HCT116 (cell line): ENCODE data around the gene FAT2. TPM values are rescaled to one million over a fixed set of nuclear protein-coding genes. Genes with fewer than 3 reads are reported as not detected.

ENCODE experiments used
- ATAC-seq: fragments of 200-7000 bp; cut with Tn5 transposase; 2 replicates; pipeline ENCODE4 v1.9.1; 2020; ENCODE audit warnings: mild to moderate bottlenecking, moderate library complexity
- BruUV-seq: library from RNA; stranded (reverse); fragments of 400-500 nt; replicated peaks from 2 replicates; lab custom pipeline; 2021; lab: Mats Ljungman, UMichigan
- CTCF ChIA-PET: fragments of 300-600 bp; sonication (Branson Sonifier 250); formaldehyde crosslinking; loops from one replicate; lab custom pipeline; 2021; ENCODE audit warnings: antibody characterized with exemption; lab: Charles Lee
- POLR2A ChIA-PET: fragments of 300-600, 350-600 bp; sonication (Branson Sonifier 250); formaldehyde crosslinking; loops from one replicate; lab custom pipeline; 2021; ENCODE audit warnings: antibody characterized with exemption; lab: Charles Lee
- RAD21 ChIA-PET, 2 experiments: fragments of 300-600 bp; sonication (Branson Sonifier 250); formaldehyde crosslinking; loops; one replicate each; lab custom pipeline; 2023; ENCODE audit warnings: low total read pairs in 2 of 2; ENCODE audit not compliant: uncharacterized antibody in 2 of 2, unreplicated experiment in 2 of 2, low non-redundant PET in 1 of 2; lab: Charles Lee
- DNase-seq: peaks from one replicate; pipeline ENCODE4 v3.0.0-alpha.2; 2010; ENCODE audit warnings: low read depth, low spot score
- H2AFZ ChIP-seq: fragments of 200-600 bp; shearing (Covaris generic), sonication (generic); 2 replicates; pipeline ENCODE4 v1.6.1; 2017; ENCODE audit warnings: low read depth, mixed run types, mixed read lengths, antibody characterized with exemption, low read length; ENCODE audit not compliant: poor library complexity, severe bottlenecking
- H3K27ac ChIP-seq: 2 replicates; pipeline ENCODE4 v1.5.1; 2012; ENCODE audit warnings: low read depth, low read length
- H3K27me3 ChIP-seq: fragments of 200-600 bp; sonication (generic); 2 replicates; pipeline ENCODE4 v1.6.1; 2016; ENCODE audit warnings: mixed run types, low read length, mixed read lengths; ENCODE audit not compliant: insufficient read depth
- H3K36me3 ChIP-seq, 2 experiments: fragments of 200-500 bp in 1 of 2; fragments of 200-600 bp in 1 of 2; sonication (Bioruptor generic) in 1 of 2; sonication (generic) in 1 of 2; 2 replicates each; pipeline versions ENCODE4 v1.5.1 to v1.6.1; 2014 to 2016; ENCODE audit warnings: low read length in 2 of 2, inconsistent platforms in 1 of 2, mixed read lengths in 1 of 2, mixed run types in 1 of 2; ENCODE audit not compliant: insufficient read depth in 2 of 2, control insufficient read depth in 1 of 2
- H3K4me1 ChIP-seq, 2 experiments: fragments of 200-600 bp in 1 of 2; sonication (generic) in 1 of 2; 2 replicates each; pipeline versions ENCODE4 v1.5.1 to v1.6.1; 2012 to 2017; ENCODE audit warnings: low read length in 2 of 2, inconsistent platforms in 1 of 2, mild to moderate bottlenecking in 1 of 2, mixed read lengths in 1 of 2, mixed run types in 1 of 2, moderate library complexity in 1 of 2; ENCODE audit not compliant: insufficient read depth in 2 of 2, control insufficient read depth in 1 of 2
- H3K4me2 ChIP-seq: fragments of 200-600 bp; sonication (generic); 2 replicates; pipeline ENCODE4 v1.6.1; 2017; ENCODE audit warnings: mixed run types, low read length, mixed read lengths
- H3K4me3 ChIP-seq, 2 experiments: fragments of 200-600 bp in 1 of 2; sonication (generic) in 1 of 2; replicated peaks in 1 of 2; 2 replicates each; pipeline ENCODE4 v1.5.1; 2011 to 2016; ENCODE audit warnings: low read length in 2 of 2, control low read depth in 1 of 2, low read depth in 1 of 2, mild to moderate bottlenecking in 1 of 2, mixed read lengths in 1 of 2, mixed run types in 1 of 2
- H3K79me2 ChIP-seq: fragments of 200-600 bp; sonication (generic); 2 replicates; pipeline ENCODE4 v1.6.1; 2017; ENCODE audit warnings: mild to moderate bottlenecking, mixed run types, low read length, moderate library complexity, mixed read lengths; ENCODE audit not compliant: insufficient read depth
- H3K9ac ChIP-seq: fragments of 200-600 bp; sonication (generic); 2 replicates; pipeline ENCODE4 v1.6.1; 2016; ENCODE audit warnings: low read length, mixed read lengths
- H3K9me2 ChIP-seq: fragments of 200-600 bp; sonication (generic), shearing (Covaris generic); 2 replicates; pipeline ENCODE4 v1.6.1; 2017; ENCODE audit warnings: mixed run types, mild to moderate bottlenecking, moderate library complexity; ENCODE audit not compliant: insufficient read depth
- H3K9me3 ChIP-seq, 2 experiments: fragments of 200-500 bp in 1 of 2; fragments of 200-600 bp in 1 of 2; sonication (Bioruptor generic) in 1 of 2; sonication (generic) in 1 of 2; 2 replicates each; pipeline ENCODE4 v1.6.1; 2014 to 2017; ENCODE audit warnings: low read length in 2 of 2, mixed read lengths in 2 of 2, inconsistent platforms in 1 of 2, low read depth in 1 of 2, mild to moderate bottlenecking in 1 of 2, mixed run types in 1 of 2, moderate library complexity in 1 of 2; ENCODE audit not compliant: control insufficient read depth in 1 of 2, insufficient read depth in 1 of 2
- H4K20me1 ChIP-seq: fragments of 200-600 bp; sonication (generic), shearing (Covaris generic); 2 replicates; pipeline ENCODE4 v1.6.1; 2017; ENCODE audit warnings: mixed run types, mild to moderate bottlenecking, moderate library complexity; ENCODE audit not compliant: insufficient read depth
- CBX3 ChIP-seq: IDR thresholded peaks from 2 replicates; pipeline ENCODE4 v1.6.1; 2012; ENCODE audit warnings: low read depth
- CEBPB ChIP-seq: IDR thresholded peaks from 2 replicates; pipeline ENCODE4 v1.6.1; 2012; ENCODE audit warnings: low read depth
- EGR1 ChIP-seq: IDR thresholded peaks from 2 replicates; pipeline ENCODE4 v1.6.1; 2012; ENCODE audit warnings: low read depth
- ELF1 ChIP-seq: IDR thresholded peaks from 2 replicates; pipeline ENCODE4 v1.6.1; 2012; ENCODE audit warnings: low read depth, borderline replicate concordance
- EZH2 ChIP-seq: fragments of 200-600 bp; sonication (generic); IDR thresholded peaks from 2 replicates; pipeline ENCODE4 v1.6.1; 2017; ENCODE audit warnings: antibody characterized with exemption, mixed run types
- EZH2phosphoT487 ChIP-seq: fragments of 200-600 bp; IDR thresholded peaks from 2 replicates; pipeline ENCODE4 v1.6.1; 2018; ENCODE audit warnings: antibody characterized with exemption, borderline replicate concordance
- JUND ChIP-seq: IDR thresholded peaks from 2 replicates; pipeline ENCODE4 v1.6.1; 2012
- POLR2AphosphoS5 ChIP-seq: IDR thresholded peaks from 2 replicates; pipeline ENCODE4 v1.6.1; 2011; ENCODE audit warnings: mild to moderate bottlenecking, low read depth, low read length, moderate library complexity
- RAD21 ChIP-seq: IDR thresholded peaks from 2 replicates; pipeline ENCODE4 v1.6.1; 2012; ENCODE audit warnings: low read depth, mild to moderate bottlenecking
- SIN3A ChIP-seq: IDR thresholded peaks from 2 replicates; pipeline ENCODE4 v1.6.1; 2012; ENCODE audit warnings: low read depth
- SRF ChIP-seq: IDR thresholded peaks from 2 replicates; pipeline ENCODE4 v1.6.1; 2012; ENCODE audit warnings: low read depth
- YY1 ChIP-seq: IDR thresholded peaks from 2 replicates; pipeline ENCODE4 v1.6.1; 2011; ENCODE audit warnings: low read length, low read depth, moderate library complexity, mild to moderate bottlenecking; ENCODE audit not compliant: insufficient replicate concordance; ENCODE audit errors: extremely low read depth
- ZFX ChIP-seq: fragments of 450-650 bp; IDR thresholded peaks from 2 replicates; pipeline ENCODE4 v1.6.1; 2017
- intact Hi-C: fragments of 100-400 bp; cut with micrococcal nuclease; formaldehyde crosslinking; loops from 2 replicates; pipeline ENCODE4 v1.10.0; 2022
- total RNA-seq: library from RNA; stranded (reverse); gene quantifications from one replicate; pipeline ENCODE4 v1.2.1, GENCODE V29; 2021; ENCODE audit not compliant: unreplicated experiment
- TF ChIP-seq, protein P1 (sequence below): IDR thresholded peaks from 2 replicates; pipeline ENCODE4 v1.6.1; 2011; ENCODE audit warnings: mild to moderate bottlenecking, low read length, moderate library complexity; ENCODE audit not compliant: insufficient replicate concordance; ENCODE audit errors: extremely low read depth
- TF ChIP-seq, protein P2 (sequence below): IDR thresholded peaks from 2 replicates; pipeline ENCODE4 v1.6.1; 2012; ENCODE audit warnings: low read depth
- TF ChIP-seq, protein P3 (sequence below), 3 experiments: fragments of 200-600 bp in 1 of 3; sonication (generic) in 1 of 3; IDR thresholded peaks in 2 of 3; conservative IDR thresholded peaks in 1 of 3; 2 replicates each; pipeline ENCODE4 v1.5.1; 2012 to 2017; ENCODE audit warnings: low read depth in 2 of 3, low read length in 2 of 3, antibody characterized with exemption in 1 of 3, borderline replicate concordance in 1 of 3, control low read depth in 1 of 3, mild to moderate bottlenecking in 1 of 3, mixed read lengths in 1 of 3, mixed run types in 1 of 3, moderate library complexity in 1 of 3; ENCODE audit not compliant: insufficient read depth in 1 of 3

Gene FAT2
- total RNA-seq, 1 experiment from 2014 or later, result 0.05 TPM

DNA sequence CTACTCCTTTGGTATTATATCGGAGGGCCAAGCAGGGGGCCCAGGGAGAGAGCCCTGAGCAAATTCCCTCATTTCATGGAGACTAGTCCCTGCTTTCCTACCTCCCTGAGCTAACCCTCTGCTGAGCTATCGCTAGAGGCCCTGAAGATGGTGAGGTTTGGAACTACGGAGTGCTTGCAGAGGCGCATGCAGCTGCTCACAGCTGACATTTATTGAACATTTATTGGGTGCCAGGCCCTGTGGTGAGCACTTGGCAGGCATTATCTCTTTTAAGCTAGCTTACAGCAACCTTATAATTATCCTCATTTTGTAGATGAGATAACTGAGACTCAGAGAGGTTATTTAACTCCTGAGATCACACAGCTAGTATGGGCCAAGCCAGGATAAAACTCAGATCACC lies 9.8 kb downstream of the FAT2 start:
- H3K9ac ChIP-seq, result no peak overlapping the region

More for the DNA sequence above, 9.8 kb downstream of the FAT2 start:
- Histone ChIP-seq H4K20me1 (no peaks in the 10 kb centered on the region), H3K4me1 (no peaks in the 10 kb centered on the region), H3K27me3 (no peaks in the 10 kb centered on the region; the same call in 1 of the 2 replicates), H2AFZ (no peak overlapping the region), H3K27ac (no peak overlapping the region), H3K79me2 (no peaks in the 10 kb centered on the region), H3K36me3 (no peaks in the 10 kb centered on the region), H3K9me2 (no peaks in the 10 kb centered on the region), H3K9me3 (no peaks in the 10 kb centered on the region), H3K4me2 (no peak overlapping the region), H3K4me3 (no peak overlapping the region)
- BruUV-seq, result no TSS peak
- ATAC-seq (no peak), DNase-seq (no peak)
- ChIA-PET RAD21 (no interaction called here), POLR2A (interaction anchor here (0.6 kb wide), 1 partner anchor 234 kb away, joined by 4 read pairs; no protein-coding TSS in a partner anchor), CTCF (no interaction called here)
- intact Hi-C loops, result no loop called here
- TF ChIP-seq JUND, result no peak
- TF ChIP-seq CBX3, result no peak
- TF ChIP-seq CEBPB, result no peak
- TF ChIP-seq EGR1, result no peak
- TF ChIP-seq SIN3A, result no peak
- TF ChIP-seq SRF, result no peak
- no peak for TF ChIP-seq RAD21
- TF ChIP-seq, protein P1, sequence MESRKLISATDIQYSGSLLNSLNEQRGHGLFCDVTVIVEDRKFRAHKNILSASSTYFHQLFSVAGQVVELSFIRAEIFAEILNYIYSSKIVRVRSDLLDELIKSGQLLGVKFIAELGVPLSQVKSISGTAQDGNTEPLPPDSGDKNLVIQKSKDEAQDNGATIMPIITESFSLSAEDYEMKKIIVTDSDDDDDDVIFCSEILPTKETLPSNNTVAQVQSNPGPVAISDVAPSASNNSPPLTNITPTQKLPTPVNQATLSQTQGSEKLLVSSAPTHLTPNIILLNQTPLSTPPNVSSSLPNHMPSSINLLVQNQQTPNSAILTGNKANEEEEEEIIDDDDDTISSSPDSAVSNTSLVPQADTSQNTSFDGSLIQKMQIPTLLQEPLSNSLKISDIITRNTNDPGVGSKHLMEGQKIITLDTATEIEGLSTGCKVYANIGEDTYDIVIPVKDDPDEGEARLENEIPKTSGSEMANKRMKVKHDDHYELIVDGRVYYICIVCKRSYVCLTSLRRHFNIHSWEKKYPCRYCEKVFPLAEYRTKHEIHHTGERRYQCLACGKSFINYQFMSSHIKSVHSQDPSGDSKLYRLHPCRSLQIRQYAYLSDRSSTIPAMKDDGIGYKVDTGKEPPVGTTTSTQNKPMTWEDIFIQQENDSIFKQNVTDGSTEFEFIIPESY, result no peak
- no peak for TF ChIP-seq POLR2AphosphoS5
- TF ChIP-seq, protein P2, sequence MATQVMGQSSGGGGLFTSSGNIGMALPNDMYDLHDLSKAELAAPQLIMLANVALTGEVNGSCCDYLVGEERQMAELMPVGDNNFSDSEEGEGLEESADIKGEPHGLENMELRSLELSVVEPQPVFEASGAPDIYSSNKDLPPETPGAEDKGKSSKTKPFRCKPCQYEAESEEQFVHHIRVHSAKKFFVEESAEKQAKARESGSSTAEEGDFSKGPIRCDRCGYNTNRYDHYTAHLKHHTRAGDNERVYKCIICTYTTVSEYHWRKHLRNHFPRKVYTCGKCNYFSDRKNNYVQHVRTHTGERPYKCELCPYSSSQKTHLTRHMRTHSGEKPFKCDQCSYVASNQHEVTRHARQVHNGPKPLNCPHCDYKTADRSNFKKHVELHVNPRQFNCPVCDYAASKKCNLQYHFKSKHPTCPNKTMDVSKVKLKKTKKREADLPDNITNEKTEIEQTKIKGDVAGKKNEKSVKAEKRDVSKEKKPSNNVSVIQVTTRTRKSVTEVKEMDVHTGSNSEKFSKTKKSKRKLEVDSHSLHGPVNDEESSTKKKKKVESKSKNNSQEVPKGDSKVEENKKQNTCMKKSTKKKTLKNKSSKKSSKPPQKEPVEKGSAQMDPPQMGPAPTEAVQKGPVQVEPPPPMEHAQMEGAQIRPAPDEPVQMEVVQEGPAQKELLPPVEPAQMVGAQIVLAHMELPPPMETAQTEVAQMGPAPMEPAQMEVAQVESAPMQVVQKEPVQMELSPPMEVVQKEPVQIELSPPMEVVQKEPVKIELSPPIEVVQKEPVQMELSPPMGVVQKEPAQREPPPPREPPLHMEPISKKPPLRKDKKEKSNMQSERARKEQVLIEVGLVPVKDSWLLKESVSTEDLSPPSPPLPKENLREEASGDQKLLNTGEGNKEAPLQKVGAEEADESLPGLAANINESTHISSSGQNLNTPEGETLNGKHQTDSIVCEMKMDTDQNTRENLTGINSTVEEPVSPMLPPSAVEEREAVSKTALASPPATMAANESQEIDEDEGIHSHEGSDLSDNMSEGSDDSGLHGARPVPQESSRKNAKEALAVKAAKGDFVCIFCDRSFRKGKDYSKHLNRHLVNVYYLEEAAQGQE, result no peak
- no peak for TF ChIP-seq EZH2phosphoT487
- TF ChIP-seq, protein P3, sequence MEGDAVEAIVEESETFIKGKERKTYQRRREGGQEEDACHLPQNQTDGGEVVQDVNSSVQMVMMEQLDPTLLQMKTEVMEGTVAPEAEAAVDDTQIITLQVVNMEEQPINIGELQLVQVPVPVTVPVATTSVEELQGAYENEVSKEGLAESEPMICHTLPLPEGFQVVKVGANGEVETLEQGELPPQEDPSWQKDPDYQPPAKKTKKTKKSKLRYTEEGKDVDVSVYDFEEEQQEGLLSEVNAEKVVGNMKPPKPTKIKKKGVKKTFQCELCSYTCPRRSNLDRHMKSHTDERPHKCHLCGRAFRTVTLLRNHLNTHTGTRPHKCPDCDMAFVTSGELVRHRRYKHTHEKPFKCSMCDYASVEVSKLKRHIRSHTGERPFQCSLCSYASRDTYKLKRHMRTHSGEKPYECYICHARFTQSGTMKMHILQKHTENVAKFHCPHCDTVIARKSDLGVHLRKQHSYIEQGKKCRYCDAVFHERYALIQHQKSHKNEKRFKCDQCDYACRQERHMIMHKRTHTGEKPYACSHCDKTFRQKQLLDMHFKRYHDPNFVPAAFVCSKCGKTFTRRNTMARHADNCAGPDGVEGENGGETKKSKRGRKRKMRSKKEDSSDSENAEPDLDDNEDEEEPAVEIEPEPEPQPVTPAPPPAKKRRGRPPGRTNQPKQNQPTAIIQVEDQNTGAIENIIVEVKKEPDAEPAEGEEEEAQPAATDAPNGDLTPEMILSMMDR (IDR thresholded peaks at IDR 0.05 in 2 of 3, conservative IDR thresholded peaks at IDR 0.05 in 1 of 3; ENCODE audit: borderline replicate concordance in 1 of 3, insufficient read depth in 1 of 3, low read depth in 2 of 3, low read length in 2 of 3), result no peak
- TF ChIP-seq ZFX, result no peak
- TF ChIP-seq ELF1, result no peak
- no peak for TF ChIP-seq EZH2
- TF ChIP-seq YY1, result no peak
